HCT116 (cell line): Measurements from ENCODE around the gene PPP1R12B.

Experiments
- TF ChIP-seq, protein P1 (sequence below), 3 experiments: fragments of 200-600 bp in 1 of 3; sonication (generic) in 1 of 3; IDR thresholded peaks in 2 of 3; conservative IDR thresholded peaks in 1 of 3; 2 replicates each; pipeline ENCODE4 v1.5.1; 2012 to 2017; ENCODE audit warnings: low read depth in 2 of 3, low read length in 2 of 3, antibody characterized with exemption in 1 of 3, borderline replicate concordance in 1 of 3, control low read depth in 1 of 3, mild to moderate bottlenecking in 1 of 3, mixed read lengths in 1 of 3, mixed run types in 1 of 3, moderate library complexity in 1 of 3; ENCODE audit not compliant: insufficient read depth in 1 of 3
- TF ChIP-seq, protein P2 (sequence below): IDR thresholded peaks from 2 replicates; pipeline ENCODE4 v1.6.1; 2012

DNA sequence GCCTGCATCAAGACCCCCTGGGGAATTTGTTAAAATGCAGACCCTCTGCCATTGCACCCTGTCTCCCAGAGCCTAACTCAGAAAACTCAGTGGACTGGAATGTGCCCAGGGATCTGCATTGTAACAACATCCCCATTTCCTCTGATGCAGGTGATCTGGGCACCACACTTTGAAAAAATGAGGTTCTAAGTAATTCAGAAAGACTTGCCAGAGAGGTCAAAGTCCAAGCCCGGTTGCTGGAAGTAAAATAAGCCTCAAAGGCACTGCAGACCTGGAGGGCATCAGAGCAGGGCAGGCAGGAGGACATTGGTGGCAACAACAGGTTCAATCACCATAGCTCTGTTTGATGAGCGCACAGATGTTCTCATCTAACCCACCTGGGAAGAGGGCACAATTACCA lies 271.0 kb downstream of the PPP1R12B start:
- TF ChIP-seq, protein P1, sequence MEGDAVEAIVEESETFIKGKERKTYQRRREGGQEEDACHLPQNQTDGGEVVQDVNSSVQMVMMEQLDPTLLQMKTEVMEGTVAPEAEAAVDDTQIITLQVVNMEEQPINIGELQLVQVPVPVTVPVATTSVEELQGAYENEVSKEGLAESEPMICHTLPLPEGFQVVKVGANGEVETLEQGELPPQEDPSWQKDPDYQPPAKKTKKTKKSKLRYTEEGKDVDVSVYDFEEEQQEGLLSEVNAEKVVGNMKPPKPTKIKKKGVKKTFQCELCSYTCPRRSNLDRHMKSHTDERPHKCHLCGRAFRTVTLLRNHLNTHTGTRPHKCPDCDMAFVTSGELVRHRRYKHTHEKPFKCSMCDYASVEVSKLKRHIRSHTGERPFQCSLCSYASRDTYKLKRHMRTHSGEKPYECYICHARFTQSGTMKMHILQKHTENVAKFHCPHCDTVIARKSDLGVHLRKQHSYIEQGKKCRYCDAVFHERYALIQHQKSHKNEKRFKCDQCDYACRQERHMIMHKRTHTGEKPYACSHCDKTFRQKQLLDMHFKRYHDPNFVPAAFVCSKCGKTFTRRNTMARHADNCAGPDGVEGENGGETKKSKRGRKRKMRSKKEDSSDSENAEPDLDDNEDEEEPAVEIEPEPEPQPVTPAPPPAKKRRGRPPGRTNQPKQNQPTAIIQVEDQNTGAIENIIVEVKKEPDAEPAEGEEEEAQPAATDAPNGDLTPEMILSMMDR (IDR thresholded peaks at IDR 0.05 in 2 of 3, conservative IDR thresholded peaks at IDR 0.05 in 1 of 3; ENCODE audit: borderline replicate concordance in 1 of 3, insufficient read depth in 1 of 3, low read depth in 2 of 3, low read length in 2 of 3) = no peak
- TF ChIP-seq, protein P2, sequence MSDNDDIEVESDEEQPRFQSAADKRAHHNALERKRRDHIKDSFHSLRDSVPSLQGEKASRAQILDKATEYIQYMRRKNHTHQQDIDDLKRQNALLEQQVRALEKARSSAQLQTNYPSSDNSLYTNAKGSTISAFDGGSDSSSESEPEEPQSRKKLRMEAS = no peak
